GM18517 (cell line): ENCODE measurements around the gene ALG13.
A peak's percentile ranks its signal among the peaks of the same experiment; 100 is the strongest.
"Not testable (repeated sequence)": the region's sequence is repeated elsewhere in the genome, so short reads cannot be mapped to it uniquely, and the experiment has no call there.

Experiments
- ATAC-seq: cut with Tn5 transposase; IDR thresholded peaks from one replicate; pipeline ENCODE4 v1.9.1; 2021; ENCODE audit warnings: mild to moderate bottlenecking, moderate library complexity; ENCODE audit not compliant: unreplicated experiment

ALG13 gene

DNA sequence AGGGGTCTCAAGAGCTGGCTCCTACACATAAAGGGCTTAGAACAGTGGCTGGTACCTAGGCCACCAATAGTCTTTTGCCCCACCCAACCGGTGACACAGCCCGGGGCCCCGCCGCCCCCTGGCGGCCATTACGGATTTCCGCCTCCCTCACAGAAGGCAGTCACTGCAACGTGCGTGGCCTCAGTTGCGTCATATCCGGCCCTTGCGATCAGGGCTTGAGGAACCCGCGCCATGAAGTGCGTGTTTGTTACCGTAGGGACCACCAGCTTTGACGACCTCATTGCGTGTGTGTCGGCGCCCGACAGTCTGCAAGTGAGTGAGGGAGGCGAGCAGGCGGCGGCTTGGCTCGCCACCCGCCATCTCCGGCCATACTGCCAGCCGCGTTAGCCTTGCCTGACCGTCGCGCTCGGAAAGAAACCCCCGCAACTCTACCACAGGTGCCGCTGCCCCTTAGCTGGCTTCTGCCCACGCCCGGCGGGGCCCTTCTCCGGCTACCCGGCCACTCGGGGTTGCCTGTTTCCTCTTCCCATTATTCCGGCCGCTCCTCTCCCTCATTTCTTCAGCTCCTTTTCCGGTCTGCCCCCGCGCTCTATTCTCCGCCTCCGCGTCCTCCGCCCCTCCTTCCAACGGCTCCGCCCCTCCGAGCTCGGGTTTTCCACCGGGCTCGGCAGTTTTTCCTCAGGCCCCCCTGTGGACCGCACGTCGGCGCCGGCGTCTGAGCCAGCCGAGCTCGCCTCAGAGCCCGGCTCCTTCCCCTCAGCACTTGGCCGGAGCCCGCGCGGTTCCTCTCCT lies at the start of gene ALG13:
TSS of gene ALG13 (plus strand) at position 183 of the 792 bp plus-strand sequence. CDS start at position 232, 49 bp downstream.
- peak; percentile 92 for ATAC-seq

DNA sequence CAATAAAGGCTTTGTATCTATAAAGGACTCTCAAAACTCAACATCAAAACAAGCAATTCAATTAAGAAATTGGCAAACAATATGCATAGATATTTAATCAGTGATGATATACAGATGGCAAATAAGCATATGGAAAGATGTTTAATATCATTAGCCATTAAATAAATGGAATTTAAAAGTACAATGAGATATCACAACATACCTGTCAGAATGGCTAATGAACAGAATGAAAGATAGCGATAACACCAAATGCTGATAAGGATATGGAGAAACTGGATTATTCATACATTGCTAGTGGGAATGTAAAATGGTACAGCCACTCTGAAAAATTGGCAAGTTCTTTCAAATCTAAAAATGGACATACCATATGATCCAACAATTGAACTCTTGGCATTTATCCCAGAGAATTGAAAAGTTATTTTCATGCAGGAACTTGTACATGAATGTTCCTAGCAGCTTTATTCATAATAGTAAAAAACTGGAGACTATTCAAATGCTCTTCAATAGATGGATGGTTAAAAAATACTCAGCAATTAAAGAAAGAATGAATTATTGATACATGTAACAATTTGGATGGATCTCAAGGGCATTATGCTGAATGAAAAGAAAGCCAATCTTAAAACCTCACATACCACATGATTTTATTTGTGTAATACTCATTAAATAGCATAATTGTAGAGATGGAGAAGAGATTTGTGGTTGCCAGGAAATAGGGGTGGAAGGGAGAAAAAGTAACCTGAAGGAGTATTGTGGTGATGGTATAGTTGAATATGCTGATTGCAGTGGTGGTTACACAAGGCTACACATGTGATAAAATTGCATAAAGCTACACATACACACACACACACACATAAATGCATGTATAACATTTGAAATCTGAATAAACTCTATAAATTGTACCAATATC lies 45.9 kb upstream of the ALG13 start:
- ATAC-seq, result no peak

DNA sequence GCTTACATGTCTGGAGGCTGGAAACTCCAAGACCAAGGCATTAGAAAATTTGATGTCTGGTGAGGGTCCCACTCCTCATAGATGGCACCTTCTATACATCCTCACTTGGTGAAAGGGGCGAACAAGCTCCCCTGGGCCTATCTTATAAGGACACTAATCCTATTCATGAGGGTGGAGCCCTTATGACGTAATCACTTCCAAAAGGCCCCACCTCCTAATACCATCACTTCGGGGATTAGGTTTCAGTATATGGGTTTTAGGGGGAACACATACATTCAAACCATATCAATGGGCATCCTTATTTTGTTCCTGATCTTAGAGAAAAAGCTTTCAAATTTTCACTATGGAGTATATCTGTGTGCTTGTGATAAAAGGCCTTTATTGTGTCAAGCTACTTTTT lies 39.0 kb upstream of the ALG13 start:
- ATAC-seq, result no peak

DNA sequence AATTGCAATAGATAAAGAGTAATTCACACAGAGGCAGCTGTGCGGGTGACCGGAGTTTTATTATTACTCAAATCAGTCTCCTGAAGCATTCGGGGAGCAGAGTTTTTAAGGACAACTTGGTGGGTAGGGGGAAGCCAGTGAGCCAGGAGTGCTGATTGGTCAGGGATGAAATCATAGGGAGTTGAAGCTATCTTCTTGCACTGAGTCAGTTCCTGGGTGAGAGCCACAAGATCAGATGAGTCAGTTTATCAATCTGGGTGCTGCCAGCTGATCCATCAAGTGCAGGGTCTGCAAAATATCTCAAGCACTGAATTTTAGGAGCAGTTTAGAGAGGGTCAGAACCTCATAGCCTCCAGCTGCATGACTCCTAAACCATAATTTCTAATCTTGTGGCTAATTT lies 35.8 kb upstream of the ALG13 start:
- not testable (repeated sequence) for ATAC-seq

DNA sequence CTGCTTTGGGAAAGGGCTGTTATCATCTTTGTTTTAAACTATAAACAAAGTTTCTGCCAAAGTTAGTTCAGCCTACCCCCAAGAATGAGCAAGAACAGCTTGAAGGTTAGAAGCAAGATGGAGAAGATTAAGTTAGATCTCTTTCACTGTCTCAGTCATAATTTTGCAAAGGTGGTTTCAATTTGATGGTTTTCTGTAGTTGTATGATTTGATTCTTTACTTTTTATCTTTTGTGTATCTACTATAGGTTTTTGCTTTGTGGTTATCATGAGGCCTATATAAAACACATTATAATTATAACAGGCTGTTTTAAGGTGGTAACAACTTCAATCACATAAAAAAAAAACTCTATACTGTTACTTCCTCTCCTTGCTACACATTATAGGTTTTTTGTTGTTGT lies 35.4 kb upstream of the ALG13 start:
- ATAC-seq, result no peak

DNA sequence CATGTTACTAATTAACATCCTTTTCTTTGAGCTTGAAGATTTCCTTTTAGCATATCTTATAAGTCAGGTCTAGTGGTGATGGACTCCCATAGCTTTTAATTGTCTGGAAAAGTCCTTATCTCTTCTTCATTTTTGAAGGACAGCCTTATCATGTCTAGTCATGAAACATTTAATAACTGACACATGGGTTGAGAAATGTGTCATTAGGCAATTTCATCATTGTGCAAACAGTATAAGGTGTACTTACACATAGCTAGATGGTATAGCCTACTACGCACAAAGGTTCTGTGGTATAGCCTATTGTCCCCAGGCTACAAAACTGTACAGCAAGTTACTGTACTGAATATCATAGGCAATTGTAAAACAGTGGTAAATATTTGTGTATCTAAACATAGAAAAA lies 34.5 kb upstream of the ALG13 start:
- ATAC-seq, result no peak

DNA sequence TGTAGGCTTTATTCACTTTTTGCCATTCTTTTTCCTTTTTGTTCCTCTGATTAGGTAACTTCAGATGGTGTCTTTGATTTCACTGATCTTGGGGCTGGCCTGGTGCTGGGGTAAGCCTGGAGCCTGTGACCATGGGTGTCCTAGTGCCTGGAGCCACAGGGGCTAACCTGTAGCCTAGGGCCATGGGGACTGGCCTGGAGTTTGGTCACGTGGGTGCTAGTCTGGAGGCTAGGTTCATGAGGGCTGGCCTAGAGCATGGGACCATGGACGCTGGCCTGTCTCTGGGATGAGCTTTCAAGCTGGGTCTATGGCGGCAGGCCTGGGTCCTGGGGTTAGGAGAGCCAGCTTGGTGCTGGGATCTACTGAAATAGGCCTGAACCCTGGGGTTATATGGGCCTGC lies 32.2 kb upstream of the ALG13 start:
- no peak for ATAC-seq

DNA sequence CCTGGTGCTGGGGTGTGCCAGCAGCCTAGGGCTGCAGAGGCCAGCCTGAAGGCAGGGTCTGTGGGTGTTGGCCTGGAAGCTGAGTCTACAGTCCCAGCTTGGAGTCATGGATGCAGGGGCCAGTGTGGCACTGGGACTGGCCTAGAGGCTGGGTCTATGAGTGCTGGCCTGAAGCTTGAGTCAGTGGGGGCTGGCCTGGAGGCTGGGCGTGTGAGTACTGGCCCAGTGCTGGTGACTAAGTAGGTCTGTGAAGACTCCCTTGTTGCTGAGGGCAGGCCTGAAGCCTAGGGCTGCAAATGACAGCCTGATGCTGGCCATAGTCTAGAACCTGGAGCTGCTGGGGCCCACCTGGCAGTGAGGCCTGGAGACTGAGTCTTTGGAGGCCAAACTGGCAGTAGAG lies 31.3 kb upstream of the ALG13 start:
- ATAC-seq, result no peak

DNA sequence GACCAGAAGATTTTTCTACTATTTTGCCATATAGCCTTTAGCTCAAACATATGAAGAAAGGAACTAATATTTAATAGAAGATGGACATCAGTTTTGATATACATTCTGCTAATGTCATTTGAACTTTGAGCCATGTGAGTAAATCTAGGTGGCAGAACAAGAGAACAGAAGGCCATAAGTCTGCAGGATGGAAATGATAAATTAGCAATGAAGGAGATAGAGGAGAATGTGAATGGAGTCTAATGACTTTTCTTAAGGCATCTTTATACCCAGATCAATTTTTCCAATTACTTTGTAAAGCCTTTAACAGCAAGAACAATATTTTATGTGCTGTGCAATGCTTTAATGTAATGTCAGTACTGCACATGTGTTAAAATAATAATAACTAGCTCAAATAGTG lies 30.1 kb upstream of the ALG13 start:
- ATAC-seq, result no peak

DNA sequence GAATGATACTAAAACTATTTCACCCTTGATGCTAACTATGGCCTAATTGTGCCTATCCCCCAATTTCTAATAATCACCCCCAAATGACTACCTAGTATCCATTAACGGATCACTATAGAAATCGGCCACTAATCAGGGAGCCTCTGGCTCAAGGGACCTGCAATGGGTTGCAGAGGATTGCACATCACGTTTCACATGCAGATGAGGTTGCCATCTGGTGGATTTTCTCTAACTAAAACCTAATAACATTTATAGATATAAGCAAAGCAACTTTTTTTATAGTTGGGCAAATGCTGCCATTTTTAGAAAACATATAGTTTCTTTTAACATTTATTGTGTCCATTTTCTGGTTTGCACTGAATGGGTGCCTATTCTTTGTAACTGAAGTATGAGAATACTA lies 28.3 kb upstream of the ALG13 start:
- ATAC-seq, result no peak

DNA sequence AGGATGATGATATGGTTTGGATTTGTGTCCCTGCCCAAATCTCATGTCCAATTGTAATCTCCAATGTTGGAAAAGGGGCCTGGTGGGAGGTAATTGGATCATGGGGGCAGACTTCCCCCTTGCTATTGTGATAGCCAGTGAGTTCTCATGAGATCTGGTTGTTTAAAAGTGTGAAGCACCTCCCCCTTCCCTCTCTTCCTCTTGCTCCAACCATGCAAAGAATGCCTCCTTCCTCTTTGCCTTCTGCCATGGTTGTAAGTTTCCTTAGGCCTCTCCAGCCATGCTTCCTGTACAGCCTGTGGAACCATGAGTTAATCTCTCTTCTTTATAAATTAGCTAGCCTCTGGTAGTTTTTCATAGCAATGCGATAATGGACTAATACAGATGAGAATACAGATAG lies 19.7 kb upstream of the ALG13 start:
- no peak for ATAC-seq

DNA sequence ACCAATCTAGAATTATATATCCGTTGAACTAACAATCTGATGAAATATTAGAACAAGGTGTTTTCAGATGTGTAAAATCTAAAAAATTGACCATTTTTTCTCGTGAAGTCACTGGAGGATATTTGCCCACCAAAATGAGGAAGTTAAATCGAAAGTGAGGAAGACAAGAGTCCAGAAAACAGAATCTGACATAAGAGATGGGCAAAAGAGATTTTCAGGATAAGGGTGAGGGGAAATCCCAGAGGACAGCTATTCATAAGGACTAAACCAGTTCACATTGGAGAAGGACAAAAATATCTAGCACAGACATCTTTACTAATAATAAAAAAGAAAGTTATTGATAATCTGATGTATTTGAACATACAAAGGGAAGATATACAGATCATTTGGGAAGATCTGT lies 18.7 kb upstream of the ALG13 start:
- ATAC-seq, result no peak

DNA sequence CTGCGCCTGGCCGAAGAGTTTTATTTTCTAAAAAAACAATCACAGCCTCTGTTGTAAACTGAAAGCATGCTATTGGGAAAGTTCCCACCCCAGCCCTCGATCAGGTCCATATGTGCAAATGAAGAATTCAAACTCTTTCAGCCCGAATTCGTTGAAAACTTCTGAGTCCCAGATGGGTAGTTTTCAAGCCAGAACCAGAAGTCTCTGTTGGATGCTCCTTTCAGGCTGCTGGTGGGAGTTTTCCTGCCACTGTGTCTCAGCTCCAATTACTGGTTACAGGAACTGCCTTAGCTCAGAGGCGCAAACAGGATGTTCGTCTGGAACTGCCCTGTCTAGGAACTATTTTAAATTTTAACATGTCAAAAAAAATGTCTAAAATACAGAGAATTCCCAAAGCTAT lies 9.3 kb upstream of the ALG13 start:
- ATAC-seq, result no peak

DNA sequence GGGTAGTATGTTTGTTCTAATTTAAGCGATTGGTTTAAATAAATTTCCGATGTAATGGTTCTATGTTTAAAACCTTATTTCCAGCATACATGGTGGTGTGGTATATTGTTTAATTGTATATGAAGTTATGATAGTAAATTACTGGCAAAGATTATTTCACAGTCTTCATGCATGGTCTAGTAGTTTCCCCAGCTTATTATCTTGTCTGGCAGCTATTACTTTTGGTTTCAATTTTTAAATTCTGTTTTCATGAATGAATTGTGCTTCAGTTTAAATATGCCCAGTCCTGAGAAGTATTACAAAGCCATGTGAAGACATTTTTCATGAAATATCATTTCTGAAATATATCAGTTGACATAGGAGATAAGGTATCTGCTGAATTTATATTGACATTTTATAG lies 6.3 kb downstream of the ALG13 start:
- no peak for ATAC-seq

DNA sequence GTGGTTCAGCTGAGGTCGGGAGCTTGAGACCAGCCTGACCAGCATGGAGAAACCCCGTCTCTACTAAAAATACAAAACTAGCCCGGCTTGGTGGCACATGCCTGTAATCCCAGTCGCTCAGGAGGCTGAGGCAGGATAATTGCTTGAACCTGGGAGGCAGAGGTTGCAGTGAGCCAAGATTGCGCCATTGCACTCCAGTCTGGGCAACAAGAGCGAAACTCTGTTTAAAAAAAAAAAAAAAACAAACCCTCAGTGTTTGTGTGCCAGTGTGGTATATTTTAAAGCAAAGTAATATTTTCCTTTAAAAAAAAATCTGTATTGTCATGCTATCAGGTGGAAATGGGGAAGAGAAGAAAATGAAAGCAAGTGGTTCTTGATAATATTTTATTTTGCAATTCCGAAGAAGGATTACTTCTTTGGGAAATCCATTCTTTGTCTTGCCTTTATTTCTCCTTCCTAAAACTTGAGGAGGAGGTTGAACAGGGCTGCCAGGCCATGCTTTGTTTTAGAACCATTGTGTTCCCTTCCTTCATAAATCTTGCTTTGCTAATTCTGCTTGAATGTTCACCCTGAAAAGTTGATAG lies 14.4 kb downstream of the ALG13 start:
- ATAC-seq, result no peak

DNA sequence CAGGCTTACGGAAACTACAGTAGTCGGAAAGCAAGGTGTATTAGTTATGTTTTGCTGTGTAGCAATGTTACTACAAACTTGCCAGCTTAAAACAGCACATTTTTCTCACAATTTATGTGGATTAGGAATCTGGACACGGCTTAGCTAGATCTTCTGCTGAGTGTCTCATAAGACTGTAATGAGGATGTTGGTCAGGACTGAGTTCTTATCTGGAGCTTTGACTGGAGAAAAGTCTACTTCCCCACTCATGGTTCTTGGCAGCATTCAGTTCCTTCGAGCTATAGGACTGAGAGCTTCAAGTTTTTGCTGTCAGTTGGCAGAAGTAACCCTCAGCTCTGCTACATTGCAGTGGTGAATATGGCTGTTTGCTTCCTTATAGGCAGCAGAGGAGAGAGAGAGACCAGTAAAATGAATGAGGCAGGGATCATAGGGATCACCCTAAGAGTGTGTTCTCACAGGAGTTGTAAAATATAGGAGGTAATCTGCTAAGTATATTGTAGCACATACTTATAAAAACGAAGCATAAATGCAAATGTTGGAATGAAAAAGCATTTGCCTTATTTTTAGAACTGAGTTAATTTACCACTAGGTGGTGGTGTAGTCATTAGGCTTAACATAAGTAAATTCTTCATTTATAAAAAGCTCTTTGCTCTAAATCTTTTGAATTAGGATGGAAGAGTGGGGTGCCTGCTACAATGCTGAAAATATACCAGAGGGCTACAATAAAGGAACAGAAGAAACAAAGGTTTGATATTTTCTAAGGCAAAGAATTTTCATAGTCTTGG lies 38.6 kb downstream of the ALG13 start:
- ATAC-seq, result no peak

DNA sequence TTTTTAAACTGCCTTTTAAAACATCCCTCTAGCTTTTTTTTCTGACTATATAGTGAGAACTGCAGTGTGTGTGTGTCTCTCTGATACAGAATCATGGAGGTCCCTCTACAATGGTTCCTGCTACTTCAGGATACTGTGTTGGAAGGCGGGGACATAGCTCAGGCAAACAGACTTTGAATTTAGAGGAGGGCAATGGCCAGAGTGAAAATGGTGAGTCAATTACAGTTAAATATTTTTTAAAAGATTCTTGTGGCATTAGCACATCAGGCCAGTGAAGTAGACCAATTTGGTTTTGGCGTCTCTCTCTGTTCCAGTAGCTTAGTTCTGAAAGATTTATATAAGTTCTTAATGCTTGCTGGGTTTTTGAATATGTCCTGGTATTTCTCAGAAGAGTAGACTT lies 47.1 kb downstream of the ALG13 start:
- no peak for ATAC-seq

DNA sequence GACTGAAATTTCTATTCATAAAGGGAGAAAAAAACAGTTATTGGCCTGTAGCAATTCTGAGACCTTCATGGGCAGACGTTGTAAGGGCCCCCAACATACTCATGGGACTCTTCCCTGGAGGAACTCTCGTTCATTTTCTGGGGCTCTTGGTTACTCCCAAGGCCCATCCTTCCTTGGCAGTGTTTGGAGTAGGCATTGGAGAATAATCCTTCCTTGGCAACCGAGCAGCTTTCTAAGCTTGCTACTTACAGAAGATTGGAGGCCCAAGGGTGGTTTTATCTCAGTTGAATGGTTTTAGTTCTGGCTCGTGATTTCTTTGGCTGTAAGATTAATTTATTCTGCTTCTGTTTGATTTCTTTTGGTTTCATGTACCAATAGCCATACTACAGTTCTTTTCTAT lies 50.4 kb downstream of the ALG13 start:
- ATAC-seq, result no peak

DNA sequence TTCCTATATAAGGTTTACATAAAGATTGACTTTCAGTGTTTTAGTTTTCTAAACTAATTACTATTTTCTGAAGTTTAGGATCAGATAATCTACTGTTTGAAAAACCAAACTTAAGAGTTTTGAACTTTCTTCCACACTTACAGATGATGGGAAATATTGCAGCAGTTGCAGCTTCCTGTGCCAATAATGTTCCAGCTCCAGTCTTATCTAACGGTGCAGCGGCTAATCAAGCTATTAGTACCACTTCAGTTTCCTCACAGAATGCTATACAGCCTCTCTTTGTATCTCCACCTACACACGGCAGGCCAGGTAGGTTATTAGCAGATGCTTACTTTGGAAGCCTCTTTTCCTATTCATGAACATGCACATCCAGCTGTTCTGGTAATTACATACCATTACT lies 55.6 kb downstream of the ALG13 start:
- no peak for ATAC-seq

DNA sequence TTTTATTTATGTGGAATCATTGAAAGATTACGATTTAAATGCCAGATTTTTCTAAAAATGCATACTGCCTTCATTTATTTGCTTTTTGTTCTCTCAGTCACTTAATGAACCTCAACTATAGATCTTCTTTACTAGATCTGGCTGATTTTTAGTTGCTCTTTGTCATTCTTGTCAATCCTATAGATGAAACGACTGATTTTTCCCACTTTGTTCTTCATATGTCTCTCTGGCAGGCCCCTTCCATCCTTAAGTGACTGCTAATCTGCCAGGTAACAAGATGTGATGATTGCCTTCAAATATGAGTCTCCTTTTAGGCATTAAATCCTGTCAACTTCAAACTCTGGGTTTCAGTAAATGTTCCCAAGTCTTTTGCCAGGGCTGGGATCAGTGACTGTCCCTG lies 61.0 kb downstream of the ALG13 start:
- ATAC-seq, result no peak

DNA sequence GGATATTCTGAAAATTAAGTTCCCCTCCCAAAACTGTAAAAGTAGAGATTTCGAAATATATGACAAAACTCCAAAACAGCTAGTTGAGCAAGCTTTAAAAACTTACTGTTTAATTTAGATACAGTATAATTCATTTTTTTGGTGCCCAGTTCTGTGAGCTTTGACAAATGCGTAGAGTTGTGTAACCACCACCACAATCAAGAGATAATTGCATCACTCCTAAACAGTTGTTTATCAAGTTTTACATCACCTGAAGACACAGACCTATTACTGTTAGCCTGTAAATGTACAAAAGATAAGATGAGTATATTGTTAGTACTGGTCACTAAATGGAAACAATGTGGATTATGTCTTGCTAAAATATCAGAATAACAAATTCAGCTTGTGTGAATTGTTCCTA lies 62.3 kb downstream of the ALG13 start:
- no peak for ATAC-seq
